Measurements from ENCODE around the gene TNS2.

Gene TNS2

GRCh38 chr12:53039851-53040250, 10.0 kb upstream of the TNS2 start:
- DNase-seq (ENCODE audit: extremely low spot score, insufficient read length, low read depth) = no peak
- no peak for FAIRE-seq

GRCh38 chr12:53042607-53043454, 7.0 kb upstream of the TNS2 start:
- DNase-seq (ENCODE audit: extremely low spot score, insufficient read length, low read depth) (no peak), FAIRE-seq (no peak)

- FAIRE-seq = no peak
- no peak for DNase-seq (ENCODE audit: extremely low spot score, insufficient read length, low read depth)
Observed at GRCh38 chr12:53044052-53044581, 5.7 kb upstream of the TNS2 start.

GRCh38 chr12:53044896-53045695, 4.8 kb upstream of the TNS2 start:
- no peak for FAIRE-seq
- DNase-seq (ENCODE audit: extremely low spot score, insufficient read length, low read depth) = no peak

GRCh38 chr12:53045696-53046045, 4.2 kb upstream of the TNS2 start:
- no peak for FAIRE-seq
- DNase-seq (ENCODE audit: extremely low spot score, insufficient read length, low read depth) = no peak

GRCh38 chr12:53046655-53047220, 3.1 kb upstream of the TNS2 start:
- FAIRE-seq (no peak), DNase-seq (ENCODE audit: extremely low spot score, insufficient read length, low read depth) (no peak)

GRCh38 chr12:53047221-53048032, 2.4 kb upstream of the TNS2 start:
- DNase-seq (ENCODE audit: extremely low spot score, insufficient read length, low read depth) (peak; percentile 68), FAIRE-seq (no peak)

- FAIRE-seq = no peak
- no peak for DNase-seq (ENCODE audit: extremely low spot score, insufficient read length, low read depth)
Observed at GRCh38 chr12:53048033-53048779, 1.7 kb upstream of the TNS2 start.

GRCh38 chr12:53048780-53049401, 974 bp upstream of the TNS2 start:
- no peak for FAIRE-seq
- DNase-seq (ENCODE audit: extremely low spot score, insufficient read length, low read depth) = no peak

- no peak for FAIRE-seq
Observed at GRCh38 chr12:53050426-53051057, 677 bp downstream of the TNS2 start.

GRCh38 chr12:53051058-53051880, 1.4 kb downstream of the TNS2 start:
- DNase-seq (ENCODE audit: extremely low spot score, insufficient read length, low read depth) = no peak
- no peak for FAIRE-seq

More at GRCh38 chr12:53050426-53051057, 677 bp downstream of the TNS2 start:
- DNase-seq (ENCODE audit: extremely low spot score, insufficient read length, low read depth) = no peak

- DNase-seq (ENCODE audit: extremely low spot score, insufficient read length, low read depth) (no peak), FAIRE-seq (no peak)
Observed at GRCh38 chr12:53051881-53052412, 2.1 kb downstream of the TNS2 start.

- DNase-seq (ENCODE audit: extremely low spot score, insufficient read length, low read depth) (no peak), FAIRE-seq (no peak)
Observed at GRCh38 chr12:53052419-53053217, 2.8 kb downstream of the TNS2 start.

GRCh38 chr12:53053218-53054111, 3.6 kb downstream of the TNS2 start:
- FAIRE-seq = peak; percentile 33
- no peak for DNase-seq (ENCODE audit: extremely low spot score, insufficient read length, low read depth)

GRCh38 chr12:53054112-53054878, 4.4 kb downstream of the TNS2 start:
- FAIRE-seq = peak; percentile 91
- DNase-seq (ENCODE audit: extremely low spot score, insufficient read length, low read depth) = peak; percentile 80

Data from GM18507 (cell line).